Choroid plexus epithelial cell (primary cell): ENCODE data around the gene PCDHA6.

Experiments
- DNase-seq: peaks from one replicate; pipeline ENCODE4 v3.0.0-alpha.2; 2010; ENCODE audit warnings: low read depth
- H3K4me3 ChIP-seq: 2 replicates; pipeline ENCODE4 v1.5.1; 2011; ENCODE audit warnings: low read depth, mild to moderate bottlenecking, control low read depth, low read length, moderate library complexity
- CTCF ChIP-seq: conservative IDR thresholded peaks from 2 replicates; pipeline ENCODE4 v1.5.1; 2011; ENCODE audit warnings: low read depth, mild to moderate bottlenecking, control low read depth, inconsistent platforms, low read length, moderate library complexity

The PCDHA6 gene

GRCh38 chr5:140877262-140877581 lies 49.5 kb downstream of the PCDHA6 start:
- no peak overlapping the region for H3K4me3 ChIP-seq
- no peak for DNase-seq
- no peak for TF ChIP-seq CTCF
